Duodenal mucosa (tissue), 2 donors: ENCODE data around the gene GPX2.

Experiments used
- H3K27ac ChIP-seq: one replicate; pipeline ENCODE4 v1.7.0; 2013; ENCODE audit warnings: low read depth, low read length
- H3K27me3 ChIP-seq, 2 donors: one replicate each; pipeline ENCODE4 v1.7.0; 2013; ENCODE audit warnings: low read length in 2 of 2, control low read depth in 1 of 2; ENCODE audit not compliant: insufficient read depth in 2 of 2, control insufficient read depth in 1 of 2
- H3K36me3 ChIP-seq, 2 donors: one replicate each; pipeline ENCODE4 v1.7.0; 2013; ENCODE audit warnings: low read length in 2 of 2, control low read depth in 1 of 2; ENCODE audit not compliant: insufficient read depth in 2 of 2, control insufficient read depth in 1 of 2
- H3K4me1 ChIP-seq, 2 donors: one replicate each; pipeline ENCODE4 v1.7.0; 2013; ENCODE audit warnings: low read length in 2 of 2, control low read depth in 1 of 2; ENCODE audit not compliant: insufficient read depth in 2 of 2, control insufficient read depth in 1 of 2
- H3K4me3 ChIP-seq, 2 donors: one replicate each; pipeline ENCODE4 v1.7.0; 2013; ENCODE audit warnings: low read length in 2 of 2, low read depth in 1 of 2
- H3K9ac ChIP-seq, 2 donors: one replicate each; pipeline ENCODE4 v1.7.0; 2013; ENCODE audit warnings: low read length in 2 of 2, low read depth in 1 of 2
- H3K9me3 ChIP-seq, 2 donors: one replicate each; pipeline ENCODE4 v1.7.0; 2013; ENCODE audit warnings: low read length in 2 of 2, control low read depth in 1 of 2; ENCODE audit not compliant: control insufficient read depth in 1 of 2

The GPX2 gene

DNA sequence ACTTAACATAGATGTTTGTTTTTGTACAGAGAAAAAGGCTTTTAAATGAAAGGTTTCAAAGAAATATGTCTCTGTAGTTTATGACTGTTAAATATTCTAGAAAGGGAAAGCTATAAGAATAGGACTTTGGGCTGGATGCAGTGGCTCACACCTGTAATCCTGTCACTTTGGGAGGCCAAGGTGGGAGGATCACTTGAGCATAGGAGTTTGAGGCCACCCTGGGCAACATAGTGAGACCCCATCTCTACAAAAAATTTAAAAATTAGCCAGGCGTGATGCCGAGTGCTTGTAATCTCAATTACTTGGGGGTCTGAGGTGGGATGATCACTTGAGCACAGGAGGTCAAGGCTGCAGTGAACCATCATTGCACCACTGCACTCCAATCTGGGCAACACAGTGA is 11.4 kb downstream of the GPX2 start:
- H3K4me1 ChIP-seq, result peaks cover 4 to 17% of the 10 kb centered on the region in 2 donors
- H3K36me3 ChIP-seq, result peaks cover 18 to 56% of the 10 kb centered on the region in 2 donors
- H3K4me3 ChIP-seq, result no peak overlapping the region
- H3K27me3 ChIP-seq, result no peaks in the 10 kb centered on the region
- no peak overlapping the region for H3K27ac ChIP-seq
- no peak overlapping the region for H3K9ac ChIP-seq
- H3K9me3 ChIP-seq, result no peaks in the 10 kb centered on the region

DNA sequence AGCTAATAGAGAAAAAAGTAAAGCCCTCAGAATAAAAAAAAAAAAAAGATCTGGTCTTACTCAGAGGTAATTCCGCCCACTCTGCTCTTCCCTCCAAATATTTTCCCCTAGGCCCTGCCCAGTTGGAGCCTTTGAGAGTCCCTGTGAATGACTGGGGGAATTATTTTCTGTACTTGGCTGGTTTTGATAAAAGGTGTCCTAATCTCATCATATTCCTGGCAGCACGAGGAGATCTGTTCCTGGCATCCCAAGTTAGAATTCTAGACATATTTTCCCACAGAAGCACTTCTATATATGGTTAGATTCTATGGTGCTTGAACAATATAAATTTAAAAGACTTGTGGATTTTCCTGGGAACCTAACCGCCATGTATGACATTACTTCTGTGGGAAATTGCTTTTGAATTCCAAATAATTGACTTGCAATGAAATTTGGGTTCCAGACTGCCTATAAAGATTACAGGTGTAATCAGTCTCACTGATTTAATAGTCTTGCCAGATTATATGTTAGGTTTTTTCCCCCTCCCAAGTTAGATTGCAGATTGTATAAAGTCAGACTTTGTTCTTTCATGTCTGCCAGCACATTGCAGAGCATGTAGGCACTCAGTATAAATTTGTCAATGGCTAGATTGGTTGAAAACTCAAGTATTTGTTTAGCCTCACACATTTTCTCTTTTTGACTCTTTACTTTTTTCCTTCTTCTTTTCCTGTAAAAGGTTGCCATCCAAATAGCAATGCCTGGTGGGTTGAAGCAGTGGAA is 12.3 kb downstream of the GPX2 start:
- no peak overlapping the region for H3K9ac ChIP-seq
- peaks cover 4 to 11% of the 10 kb centered on the region in 2 donors for H3K4me1 ChIP-seq
- no peaks in the 10 kb centered on the region for H3K27me3 ChIP-seq
- H3K36me3 ChIP-seq, result peaks cover 20 to 57% of the 10 kb centered on the region in 2 donors
- no peaks in the 10 kb centered on the region for H3K9me3 ChIP-seq
- no peak overlapping the region for H3K27ac ChIP-seq
- H3K4me3 ChIP-seq, result no peak overlapping the region

DNA sequence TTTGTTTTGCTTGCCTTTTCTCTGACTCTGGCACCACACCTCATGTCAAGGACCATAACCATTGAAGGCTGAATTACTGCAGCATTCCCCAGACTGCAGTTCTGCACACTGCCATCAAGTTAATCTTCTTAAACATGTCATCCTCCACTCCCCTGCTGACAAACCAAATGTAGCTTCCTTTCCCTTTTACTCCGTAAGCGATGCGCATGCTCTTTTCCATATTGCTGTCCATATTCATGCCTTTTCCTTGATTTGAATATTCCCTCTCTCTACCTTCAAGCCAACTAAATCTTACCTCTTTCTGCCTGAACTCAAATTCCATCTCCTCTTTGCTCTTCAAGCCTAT is 13.6 kb downstream of the GPX2 start:
- Histone ChIP-seq H3K4me1 (peaks cover 4 to 11% of the 10 kb centered on the region in 2 donors), H3K36me3 (peaks cover 23 to 63% of the 10 kb centered on the region in 2 donors), H3K27ac (no peak overlapping the region), H3K4me3 (no peak overlapping the region), H3K27me3 (no peaks in the 10 kb centered on the region), H3K9ac (no peak overlapping the region), H3K9me3 (no peaks in the 10 kb centered on the region)

DNA sequence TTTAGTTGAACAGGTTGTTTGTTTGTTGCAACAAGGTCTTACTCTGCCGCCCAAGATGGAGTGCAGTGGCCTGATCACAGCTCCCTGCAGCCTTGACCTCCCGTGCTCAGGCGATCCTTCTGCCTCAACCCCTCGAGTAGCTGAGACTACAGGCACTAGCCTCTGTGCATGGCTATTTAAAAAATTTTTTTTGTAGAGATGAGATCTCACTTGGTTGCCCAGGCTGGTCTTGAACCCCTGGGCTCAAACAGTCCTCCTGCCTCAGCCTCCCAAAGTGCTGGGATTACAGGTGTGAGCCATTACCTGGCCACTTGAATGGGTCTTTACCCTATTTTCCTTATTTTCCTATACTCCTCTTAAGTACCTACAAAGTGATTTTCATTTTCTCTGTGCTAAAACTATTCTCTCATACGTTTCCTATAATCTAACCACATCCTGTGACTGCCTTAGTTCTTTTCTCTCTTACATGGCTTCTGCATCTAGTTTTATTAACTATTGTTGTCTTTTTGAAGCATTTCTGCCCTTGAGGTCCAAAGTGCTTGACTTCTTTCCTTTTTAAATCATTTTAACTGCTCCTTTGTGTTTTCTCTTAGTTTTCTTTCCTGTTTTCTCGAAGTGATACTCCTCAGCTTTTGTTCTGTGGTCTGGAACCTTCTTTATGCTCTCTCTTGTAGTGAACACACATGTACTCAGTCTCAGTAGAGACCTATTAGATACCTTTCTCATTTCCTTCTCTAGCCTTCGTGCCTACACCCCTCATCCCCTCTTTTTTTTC is 14.1 kb downstream of the GPX2 start:
- Histone ChIP-seq H3K9ac (no peak overlapping the region), H3K27me3 (no peaks in the 10 kb centered on the region), H3K9me3 (no peaks in the 10 kb centered on the region), H3K4me1 (peaks cover 4 to 11% of the 10 kb centered on the region in 2 donors), H3K36me3 (peaks cover 25 to 62% of the 10 kb centered on the region in 2 donors), H3K27ac (no peak overlapping the region), H3K4me3 (no peak overlapping the region)

DNA sequence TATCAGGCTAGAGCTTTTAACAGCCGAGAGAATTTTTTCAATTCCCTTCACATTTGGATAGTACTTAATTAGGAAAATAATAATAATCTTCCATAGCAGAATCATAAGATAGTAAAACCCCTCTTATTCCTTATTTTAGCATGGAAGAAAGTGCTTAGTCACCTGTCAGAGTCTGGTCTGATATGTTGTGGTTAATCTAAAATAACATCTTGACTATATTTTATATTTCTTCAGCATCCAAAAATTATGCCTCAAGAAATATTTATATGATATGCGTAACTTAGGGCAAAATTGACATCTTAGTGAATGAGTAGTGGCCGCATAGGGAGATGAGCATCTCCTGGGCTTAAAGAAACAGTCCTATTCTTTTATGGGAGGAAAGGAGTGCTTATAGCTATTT is 15.5 kb downstream of the GPX2 start:
- Histone ChIP-seq H3K36me3 (peaks cover 18 to 51% of the 10 kb centered on the region in 2 donors), H3K27ac (no peak overlapping the region), H3K9me3 (no peaks in the 10 kb centered on the region), H3K27me3 (no peaks in the 10 kb centered on the region), H3K4me1 (peaks cover 4 to 10% of the 10 kb centered on the region in 2 donors), H3K9ac (no peak overlapping the region), H3K4me3 (no peak overlapping the region)

DNA sequence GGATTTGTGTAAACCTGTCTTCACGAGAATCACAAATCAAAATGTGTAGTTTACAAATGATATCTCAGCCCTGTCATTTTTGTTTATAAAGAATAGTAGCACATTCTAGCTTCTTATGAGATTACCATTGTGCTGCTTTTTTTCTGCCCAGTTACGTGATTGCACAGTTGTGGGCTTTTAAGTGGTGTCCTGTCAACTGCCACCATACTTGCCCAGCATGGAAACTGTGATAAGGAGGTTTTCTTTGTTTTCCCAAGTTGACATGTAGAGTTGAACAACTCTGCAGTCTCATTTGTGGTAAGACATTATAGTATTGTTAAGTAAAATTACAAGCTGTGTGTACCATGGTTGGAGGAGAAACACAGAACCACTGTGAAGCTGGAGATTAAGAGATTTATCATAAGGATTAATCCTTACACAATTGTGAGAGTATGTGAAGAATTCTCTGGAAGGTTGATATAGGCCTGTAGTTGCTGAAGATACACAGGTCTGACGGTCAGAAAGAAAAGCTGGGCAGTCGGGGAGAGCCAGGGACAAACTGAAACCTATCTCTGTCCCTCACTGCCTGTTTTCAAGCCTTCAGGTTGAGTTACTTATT is 16.0 kb downstream of the GPX2 start:
- Histone ChIP-seq H3K36me3 (peaks cover 12 to 46% of the 10 kb centered on the region in 2 donors), H3K4me3 (no peak overlapping the region), H3K9me3 (no peaks in the 10 kb centered on the region), H3K27me3 (no peaks in the 10 kb centered on the region), H3K4me1 (peaks cover 4 to 6% of the 10 kb centered on the region in 2 donors), H3K27ac (no peak overlapping the region), H3K9ac (no peak overlapping the region)

DNA sequence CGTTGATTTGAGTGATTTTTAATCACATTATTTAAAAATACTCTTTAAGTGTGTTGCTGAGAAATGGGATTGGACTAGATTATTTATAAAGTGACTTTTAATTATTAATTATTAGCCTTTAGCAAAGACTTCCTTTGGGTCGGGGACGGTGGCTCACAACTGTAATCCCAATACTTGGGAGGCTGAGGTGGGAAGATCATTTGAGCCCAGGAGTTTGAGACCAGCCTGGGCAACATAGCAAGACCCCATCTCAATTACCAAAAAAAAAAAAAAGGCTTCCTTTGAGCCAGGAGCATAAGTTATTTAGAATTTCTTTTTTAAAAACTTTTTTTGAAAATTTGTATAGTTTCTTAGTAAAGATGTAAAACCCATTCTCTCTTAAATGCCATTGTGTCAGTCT is 19.5 kb downstream of the GPX2 start:
- Histone ChIP-seq H3K4me1 (no peaks in the 10 kb centered on the region), H3K9me3 (no peaks in the 10 kb centered on the region), H3K9ac (no peak overlapping the region), H3K4me3 (no peak overlapping the region), H3K36me3 (peaks cover 11 to 27% of the 10 kb centered on the region in 2 donors), H3K27me3 (no peaks in the 10 kb centered on the region), H3K27ac (no peak overlapping the region)

DNA sequence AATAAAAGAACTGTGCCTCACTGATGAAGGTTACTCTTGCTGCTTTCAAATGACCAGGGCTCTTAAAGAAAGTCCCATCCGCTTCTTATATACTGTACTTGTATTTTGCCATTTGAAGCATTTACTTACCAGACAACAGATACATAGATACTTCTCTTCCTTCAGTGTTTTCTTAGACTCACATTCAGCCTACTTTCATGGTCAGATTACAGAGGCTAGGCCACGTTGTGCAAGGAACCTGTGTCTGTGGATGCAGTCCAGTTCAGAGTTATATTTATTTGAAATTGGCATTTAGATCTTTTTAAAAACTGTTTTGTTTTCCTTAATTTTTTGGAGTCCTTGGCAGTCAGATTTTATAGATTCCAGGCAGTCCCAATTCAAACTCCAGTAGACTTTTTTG is 22.1 kb downstream of the GPX2 start:
- Histone ChIP-seq H3K27ac (no peak overlapping the region), H3K36me3 (peaks cover 5 to 13% of the 10 kb centered on the region in 2 donors), H3K9me3 (no peaks in the 10 kb centered on the region)

DNA sequence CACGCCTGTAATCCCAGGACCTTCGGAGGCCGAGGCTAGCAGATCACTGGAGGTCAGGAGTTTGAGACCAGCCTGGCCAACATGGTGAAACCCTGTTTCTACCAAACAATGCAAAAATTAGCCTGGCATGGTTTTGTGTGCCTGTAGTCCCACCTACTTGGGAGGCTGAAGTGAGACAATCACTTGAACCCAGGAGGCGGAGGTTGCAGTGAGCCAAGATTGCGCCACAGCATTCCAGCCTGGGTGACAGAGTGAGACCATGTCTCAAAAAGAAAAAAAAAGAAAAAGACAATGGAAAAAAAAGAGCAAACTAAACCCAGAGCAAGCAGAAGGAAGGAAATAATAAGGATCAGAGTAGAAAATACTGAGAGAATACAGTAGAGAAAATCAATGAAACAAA is 22.9 kb downstream of the GPX2 start:
- Histone ChIP-seq H3K27ac (no peak overlapping the region), H3K4me3 (no peak overlapping the region), H3K27me3 (no peaks in the 10 kb centered on the region), H3K36me3 (peaks cover 5 to 9% of the 10 kb centered on the region in 2 donors), H3K9me3 (no peaks in the 10 kb centered on the region), H3K9ac (no peak overlapping the region), H3K4me1 (peaks cover 11 to 13% of the 10 kb centered on the region in 2 donors)

More for the DNA sequence above, 22.1 kb downstream of the GPX2 start:
- Histone ChIP-seq H3K27me3 (no peaks in the 10 kb centered on the region), H3K4me1 (peaks cover 5 to 7% of the 10 kb centered on the region in 2 donors), H3K4me3 (no peak overlapping the region), H3K9ac (no peak overlapping the region)

DNA sequence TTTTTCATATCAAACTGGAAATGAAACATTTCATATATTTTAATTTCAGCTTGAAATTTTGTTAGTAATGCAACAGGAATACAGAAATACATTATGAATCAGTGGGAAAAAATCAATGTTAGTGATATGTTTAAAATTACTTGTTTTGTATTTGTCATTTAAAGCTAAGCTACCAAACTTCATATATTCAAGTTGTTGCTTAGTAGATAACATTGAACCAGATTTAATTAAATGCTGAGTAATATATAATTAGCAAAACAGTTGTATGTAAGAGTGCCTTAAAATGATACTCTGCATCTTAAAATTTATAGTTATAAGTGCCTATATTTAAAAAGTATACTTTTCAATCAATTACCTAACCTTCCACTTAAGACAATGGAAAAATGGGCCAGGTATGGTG is 23.3 kb downstream of the GPX2 start:
- Histone ChIP-seq H3K36me3 (peaks cover 4 to 5% of the 10 kb centered on the region in 2 donors), H3K27me3 (no peaks in the 10 kb centered on the region), H3K4me3 (no peak overlapping the region), H3K4me1 (peaks cover 11 to 13% of the 10 kb centered on the region in 2 donors), H3K27ac (no peak overlapping the region), H3K9me3 (no peaks in the 10 kb centered on the region), H3K9ac (no peak overlapping the region)
